Measurements from ENCODE around the gene PHF21A.

PHF21A gene

DNA sequence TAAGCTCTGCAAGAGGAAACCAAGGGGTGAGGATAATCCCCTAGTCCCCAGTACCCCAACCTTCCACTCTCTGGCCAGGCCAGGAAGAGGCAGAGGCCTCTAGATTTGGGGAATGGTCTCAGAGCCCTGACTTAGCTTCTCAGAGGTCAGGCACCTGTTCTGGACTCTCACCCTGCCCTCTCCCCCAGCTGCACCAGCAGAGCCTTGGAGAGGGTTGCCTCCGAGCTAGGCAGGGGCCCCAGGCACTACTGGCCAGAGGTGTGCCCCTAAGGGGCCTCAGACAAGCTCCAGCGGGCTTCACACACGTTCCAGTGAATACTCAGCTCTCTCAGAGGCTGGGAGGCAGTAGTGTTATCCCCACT lies 222.2 kb downstream of the PHF21A start:
- H3K4me3 ChIP-seq (ENCODE audit: low read depth, low read length): no peak overlapping the region
- no peak for DNase-seq (ENCODE audit: low read depth)
- TF ChIP-seq, protein P1, sequence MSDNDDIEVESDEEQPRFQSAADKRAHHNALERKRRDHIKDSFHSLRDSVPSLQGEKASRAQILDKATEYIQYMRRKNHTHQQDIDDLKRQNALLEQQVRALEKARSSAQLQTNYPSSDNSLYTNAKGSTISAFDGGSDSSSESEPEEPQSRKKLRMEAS (IDR thresholded peaks at IDR 0.05; ENCODE audit: low read depth, low read length): no peak
- TF ChIP-seq POLR2A (IDR thresholded peaks at IDR 0.05; ENCODE audit: extremely low read depth, insufficient read length) (no peak), MYC (IDR thresholded peaks at IDR 0.05; ENCODE audit: low read depth, low read length) (no peak)
- TF ChIP-seq, protein P2, sequence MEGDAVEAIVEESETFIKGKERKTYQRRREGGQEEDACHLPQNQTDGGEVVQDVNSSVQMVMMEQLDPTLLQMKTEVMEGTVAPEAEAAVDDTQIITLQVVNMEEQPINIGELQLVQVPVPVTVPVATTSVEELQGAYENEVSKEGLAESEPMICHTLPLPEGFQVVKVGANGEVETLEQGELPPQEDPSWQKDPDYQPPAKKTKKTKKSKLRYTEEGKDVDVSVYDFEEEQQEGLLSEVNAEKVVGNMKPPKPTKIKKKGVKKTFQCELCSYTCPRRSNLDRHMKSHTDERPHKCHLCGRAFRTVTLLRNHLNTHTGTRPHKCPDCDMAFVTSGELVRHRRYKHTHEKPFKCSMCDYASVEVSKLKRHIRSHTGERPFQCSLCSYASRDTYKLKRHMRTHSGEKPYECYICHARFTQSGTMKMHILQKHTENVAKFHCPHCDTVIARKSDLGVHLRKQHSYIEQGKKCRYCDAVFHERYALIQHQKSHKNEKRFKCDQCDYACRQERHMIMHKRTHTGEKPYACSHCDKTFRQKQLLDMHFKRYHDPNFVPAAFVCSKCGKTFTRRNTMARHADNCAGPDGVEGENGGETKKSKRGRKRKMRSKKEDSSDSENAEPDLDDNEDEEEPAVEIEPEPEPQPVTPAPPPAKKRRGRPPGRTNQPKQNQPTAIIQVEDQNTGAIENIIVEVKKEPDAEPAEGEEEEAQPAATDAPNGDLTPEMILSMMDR (IDR thresholded peaks at IDR 0.05; ENCODE audit: low read depth, low read length): no peak

DNA sequence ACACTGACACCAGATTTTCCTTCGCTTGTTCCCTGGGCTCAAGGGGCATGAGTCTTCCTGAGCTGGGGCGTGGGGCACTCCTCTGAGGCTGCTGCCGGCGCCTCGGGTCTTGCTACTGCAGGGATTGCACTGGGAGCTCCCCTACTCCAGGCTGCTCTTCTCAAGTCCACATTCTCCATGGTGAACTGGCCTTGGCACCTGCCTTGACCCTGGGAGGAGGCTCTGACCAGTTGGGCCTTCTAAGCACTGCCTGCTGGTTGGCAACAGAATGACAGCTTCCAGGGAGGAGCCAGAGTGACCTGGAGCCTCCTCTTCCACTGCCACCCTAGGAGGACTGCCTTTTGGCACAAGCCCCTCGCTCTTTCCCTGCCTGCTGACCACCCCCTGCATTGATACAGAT lies 223.7 kb downstream of the PHF21A start:
- no peak overlapping the region for H3K4me3 ChIP-seq (ENCODE audit: low read depth, low read length)
- no peak for TF ChIP-seq POLR2A (IDR thresholded peaks at IDR 0.05; ENCODE audit: extremely low read depth, insufficient read length)
- TF ChIP-seq, protein P1 (IDR thresholded peaks at IDR 0.05; ENCODE audit: low read depth, low read length): no peak
- TF ChIP-seq, protein P2 (IDR thresholded peaks at IDR 0.05; ENCODE audit: low read depth, low read length): no peak
- no peak for TF ChIP-seq MYC (IDR thresholded peaks at IDR 0.05; ENCODE audit: low read depth, low read length)
- DNase-seq (ENCODE audit: low read depth): no peak

DNA sequence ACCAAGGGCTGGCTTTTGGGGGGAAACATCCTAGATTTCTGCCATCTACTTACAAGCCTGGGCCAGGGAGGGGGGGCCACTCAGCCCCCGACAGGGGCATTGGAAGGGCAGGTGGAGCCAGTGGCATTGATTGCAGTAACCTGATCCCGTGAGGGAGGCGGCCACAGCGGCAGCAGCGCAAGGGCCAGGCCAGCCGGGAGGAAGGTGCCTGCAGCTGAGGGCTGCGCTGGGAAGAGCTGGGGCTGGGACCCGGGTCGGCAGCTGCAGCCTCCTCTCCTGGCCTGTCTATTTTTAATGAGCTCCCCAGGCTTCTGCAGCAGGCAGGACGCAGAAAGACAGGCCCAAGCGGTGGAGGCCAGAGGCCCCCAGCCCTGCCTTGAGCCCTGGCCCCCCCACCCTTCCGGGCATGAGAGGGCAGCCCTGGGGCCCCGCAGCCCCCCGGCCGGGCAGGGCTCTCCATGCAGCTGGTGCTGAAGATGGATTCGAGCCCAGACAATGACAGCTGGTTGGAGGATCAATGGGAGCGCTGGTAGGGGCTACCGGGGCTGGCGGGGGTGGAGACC lies 224.8 kb downstream of the PHF21A start:
- TF ChIP-seq POLR2A (IDR thresholded peaks at IDR 0.05; ENCODE audit: extremely low read depth, insufficient read length) (no peak), MYC (IDR thresholded peaks at IDR 0.05; ENCODE audit: low read depth, low read length) (no peak)
- TF ChIP-seq, protein P1 (IDR thresholded peaks at IDR 0.05; ENCODE audit: low read depth, low read length): no peak
- TF ChIP-seq, protein P2 (IDR thresholded peaks at IDR 0.05; ENCODE audit: low read depth, low read length): no peak
- H3K4me3 ChIP-seq (ENCODE audit: low read depth, low read length): no peak overlapping the region
- no peak for DNase-seq (ENCODE audit: low read depth)

DNA sequence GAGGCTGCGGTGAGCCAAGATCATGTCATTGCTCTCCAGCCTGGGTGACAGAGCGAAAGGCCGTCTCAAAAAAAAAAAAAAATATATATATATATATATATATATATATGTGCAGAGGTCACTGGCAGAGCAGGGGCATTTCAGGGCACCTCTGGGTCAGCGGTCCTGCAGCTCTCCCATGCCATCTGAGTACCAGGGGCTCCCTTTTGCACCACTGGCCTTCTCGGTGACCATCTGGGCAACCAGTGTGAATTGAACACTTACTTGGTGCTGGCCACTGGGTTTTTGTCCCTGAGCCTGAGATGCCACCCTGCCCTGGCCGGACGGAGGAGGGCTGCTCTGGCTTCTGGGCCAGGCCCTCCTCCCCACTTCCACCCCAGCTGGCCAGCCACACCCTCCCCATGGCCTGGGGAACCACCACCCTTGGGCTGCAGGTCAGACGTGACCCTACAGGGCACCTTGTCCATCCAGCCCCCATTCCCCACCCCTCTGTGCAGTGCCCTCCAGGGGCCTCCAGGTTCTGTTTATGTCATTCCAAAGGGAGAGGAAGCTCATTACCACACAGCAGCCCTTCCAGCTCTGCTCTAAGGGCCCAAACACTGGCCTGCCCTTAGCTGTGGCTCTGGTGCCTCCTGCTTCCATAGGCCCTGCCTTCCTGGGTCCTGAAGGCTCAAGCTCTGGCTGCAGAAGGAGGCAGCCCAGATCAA lies 225.5 kb downstream of the PHF21A start:
- TF ChIP-seq POLR2A (IDR thresholded peaks at IDR 0.05; ENCODE audit: extremely low read depth, insufficient read length) (no peak), MYC (IDR thresholded peaks at IDR 0.05; ENCODE audit: low read depth, low read length) (no peak)
- TF ChIP-seq, protein P2 (IDR thresholded peaks at IDR 0.05; ENCODE audit: low read depth, low read length): no peak
- TF ChIP-seq, protein P1 (IDR thresholded peaks at IDR 0.05; ENCODE audit: low read depth, low read length): no peak
- no peak overlapping the region for H3K4me3 ChIP-seq (ENCODE audit: low read depth, low read length)
- no peak for DNase-seq (ENCODE audit: low read depth)

DNA sequence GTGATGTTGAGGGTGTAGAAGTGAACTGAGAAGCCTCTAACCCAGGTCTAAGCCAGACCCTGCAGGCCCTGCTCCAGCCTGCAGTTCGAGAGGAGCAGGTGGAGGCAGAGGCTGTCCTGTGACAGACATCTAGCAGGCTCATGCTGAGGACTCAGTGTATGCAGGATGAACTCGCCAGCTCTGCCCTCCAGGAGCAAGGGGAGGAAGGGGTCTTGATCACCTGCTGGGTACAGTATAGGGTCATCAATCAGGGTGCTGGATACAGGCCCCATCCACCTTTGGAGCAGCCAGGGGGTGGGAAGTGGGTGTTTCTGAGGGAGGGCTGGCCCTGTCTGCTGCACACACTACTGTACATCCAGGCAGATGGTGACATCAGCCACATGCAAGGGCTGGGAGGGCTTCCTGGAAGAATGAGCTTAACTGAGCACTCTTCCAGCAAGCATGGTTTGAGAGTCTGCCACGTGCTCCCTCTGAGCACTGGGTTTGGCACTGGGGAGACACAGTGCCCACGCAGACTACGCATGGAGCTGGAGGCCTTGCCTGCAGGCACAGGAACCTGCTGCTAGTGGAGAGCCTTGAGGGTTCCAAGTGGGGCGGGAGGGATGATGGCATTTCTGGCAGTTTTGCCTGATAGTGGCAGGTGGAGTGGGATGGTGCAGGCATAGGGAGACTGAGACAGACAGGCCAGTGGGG lies 226.6 kb downstream of the PHF21A start:
- no peak for DNase-seq (ENCODE audit: low read depth)
- H3K4me3 ChIP-seq (ENCODE audit: low read depth, low read length): no peak overlapping the region
- TF ChIP-seq MYC (IDR thresholded peaks at IDR 0.05; ENCODE audit: low read depth, low read length) (no peak), POLR2A (IDR thresholded peaks at IDR 0.05; ENCODE audit: extremely low read depth, insufficient read length) (no peak)
- TF ChIP-seq, protein P2 (IDR thresholded peaks at IDR 0.05; ENCODE audit: low read depth, low read length): no peak
- TF ChIP-seq, protein P1 (IDR thresholded peaks at IDR 0.05; ENCODE audit: low read depth, low read length): no peak

Measured in NB4 (cell line).